Measurements from ENCODE around the gene GBX2. TPM values are rescaled to one million over a fixed set of nuclear protein-coding genes. Genes with fewer than 3 reads are reported as not detected.
A peak's percentile ranks its signal among the peaks of the same experiment; 100 is the strongest.

GBX2 gene
- total RNA-seq (2014; rRNA removed; shearing (Covaris generic)) = 1.9 and 3.7 TPM in 2 replicates
- 2.1 and 2.3 TPM in 2 replicates for polyA plus RNA-seq (2015; cell fraction: cytosol; rRNA removed)
- polyA plus RNA-seq (2015; cell fraction: nucleus; rRNA removed) = 0.75 and 0.82 TPM in 2 replicates

DNA sequence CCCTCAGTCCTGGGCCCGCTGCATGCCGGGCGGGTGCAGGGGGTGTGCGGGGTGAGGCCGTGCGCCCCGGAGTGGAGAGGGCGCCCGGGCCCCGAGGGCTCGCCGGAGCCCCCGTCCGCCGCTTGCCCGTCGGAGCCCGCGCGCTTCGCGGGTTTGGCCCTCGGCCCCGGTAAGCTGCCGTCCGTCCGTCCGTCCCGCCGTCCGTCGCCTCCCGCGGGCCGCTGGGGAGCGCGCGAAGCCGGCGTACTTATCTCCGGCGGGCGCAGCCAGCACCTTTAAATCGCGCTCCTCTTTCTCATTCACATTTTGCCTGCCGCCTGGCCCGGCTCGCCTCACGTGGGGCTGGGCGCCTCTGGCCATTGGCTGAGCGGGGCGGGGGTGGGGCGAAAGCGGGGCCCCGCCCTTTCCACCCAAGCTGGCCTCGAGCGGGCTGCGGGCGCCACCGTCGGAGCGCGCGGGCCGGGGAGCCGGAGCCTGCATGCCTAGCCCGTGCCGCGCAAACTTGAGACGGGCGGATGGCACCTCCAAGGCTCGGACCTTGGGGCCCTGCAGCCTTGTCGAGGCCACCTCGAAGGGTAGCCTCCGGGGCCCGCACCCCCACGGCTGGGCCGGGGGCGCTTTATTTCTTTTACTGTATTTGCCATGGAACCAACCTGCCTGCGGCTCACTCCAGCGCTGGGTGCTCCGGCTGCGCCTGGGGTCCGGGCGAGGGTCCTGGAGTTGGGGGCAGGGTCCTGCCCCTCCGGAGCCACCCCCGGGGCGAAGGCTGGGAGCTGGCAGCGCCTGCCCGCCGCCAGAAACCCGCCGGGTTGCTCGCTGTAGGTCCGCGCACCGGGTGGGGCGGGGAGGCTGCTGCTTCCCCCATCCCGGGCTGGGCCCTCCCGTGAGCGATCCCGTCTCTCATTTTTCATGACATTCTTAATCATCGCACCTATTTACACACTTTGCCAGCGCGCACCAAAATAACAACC is at the start of gene GBX2:
GBX2 (minus strand) TSS at position 277 of the 971 bp plus-strand sequence. CDS start 415 bp downstream, outside the sequence.
- peak; percentile 77 for DNase-seq (ENCODE audit: low read depth)

DNA sequence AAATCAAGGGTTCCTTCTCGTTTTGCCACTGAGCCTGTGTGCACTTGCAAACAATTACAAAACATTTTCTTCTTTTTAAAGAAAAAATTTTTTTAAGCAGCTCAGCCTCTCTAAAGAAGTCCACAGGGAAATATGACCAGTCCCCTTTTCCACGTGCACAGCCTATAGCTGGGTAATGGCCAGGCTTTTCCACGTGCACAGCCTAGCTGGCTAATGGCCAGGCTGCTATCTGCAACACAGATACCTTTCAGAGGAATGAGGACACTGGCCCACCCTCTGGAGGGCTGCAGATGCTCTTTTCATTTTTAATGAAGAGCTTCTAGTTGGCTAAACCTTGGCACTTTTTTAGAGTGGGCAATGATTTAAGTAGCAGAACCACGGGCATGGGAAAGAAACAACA is 49.7 kb upstream of the GBX2 start:
- no peak for DNase-seq (ENCODE audit: low read depth)

DNA sequence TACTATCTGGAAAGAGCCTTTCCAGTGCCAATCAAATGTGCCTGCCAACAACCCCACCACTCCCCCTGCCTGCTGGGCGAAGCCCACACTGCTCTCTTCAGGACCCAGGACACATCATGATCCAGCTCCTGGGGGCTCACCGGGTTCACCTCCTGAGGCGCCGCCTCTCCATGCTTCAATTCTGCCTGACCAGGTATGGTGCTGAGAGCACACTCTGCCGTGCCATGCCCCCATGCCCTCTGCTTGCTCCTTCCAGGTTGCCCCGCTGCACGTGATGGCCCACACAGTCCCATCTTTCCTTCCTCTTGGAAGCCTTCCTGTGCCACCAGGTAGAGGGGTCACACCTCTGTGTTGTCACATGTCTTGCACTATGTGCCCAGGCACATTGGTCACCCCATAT is 48.5 kb upstream of the GBX2 start:
- no peak for DNase-seq (ENCODE audit: low read depth)

DNA sequence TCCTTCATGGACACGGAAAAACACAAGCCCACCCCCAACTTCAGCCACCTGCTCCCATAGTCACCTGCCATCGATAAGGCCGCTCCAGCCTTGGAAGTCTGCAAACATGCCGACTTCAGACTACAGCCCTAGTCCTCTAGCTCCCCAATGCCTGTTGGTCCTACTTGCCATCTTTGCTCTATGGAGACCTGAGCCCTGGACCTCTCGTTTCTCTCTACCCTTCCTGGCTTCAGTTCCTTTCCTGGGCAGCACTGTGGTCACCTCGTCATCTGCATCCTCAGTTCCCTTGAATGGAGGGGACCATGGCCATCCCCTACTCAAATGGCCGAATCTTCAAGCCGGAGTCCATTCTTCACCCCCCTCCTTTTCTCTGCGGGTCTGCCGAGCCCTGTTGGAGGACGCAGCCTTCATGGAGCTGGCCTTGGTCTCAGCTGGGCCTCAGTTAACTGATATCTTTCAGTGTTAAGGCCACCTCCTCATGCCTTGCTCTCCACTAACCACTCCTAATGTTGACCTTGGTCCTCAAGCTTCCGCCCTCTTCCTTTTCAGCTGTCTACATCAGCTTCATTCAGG is 47.7 kb upstream of the GBX2 start:
- no peak for DNase-seq (ENCODE audit: low read depth)

DNA sequence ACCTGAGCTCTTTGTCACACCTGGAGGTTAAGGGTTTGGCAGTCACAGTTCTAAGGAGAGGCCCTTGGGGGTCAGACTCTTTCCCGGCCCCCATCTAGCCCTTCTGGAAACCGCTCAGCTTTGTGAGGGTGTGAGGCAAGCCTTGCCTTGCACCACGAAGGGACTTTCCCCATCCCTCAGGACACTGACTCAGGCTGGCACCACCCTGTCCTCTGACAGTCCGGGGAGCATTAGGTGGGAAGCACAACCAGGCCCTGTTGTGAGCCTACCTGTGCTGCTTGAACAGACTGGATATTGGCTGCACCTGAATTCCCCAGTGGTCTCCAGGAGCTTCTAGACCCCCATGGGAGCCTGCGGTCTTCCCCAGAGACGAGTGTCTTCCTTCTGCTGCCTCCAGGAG is 47.0 kb upstream of the GBX2 start:
- DNase-seq (ENCODE audit: low read depth) = no peak

DNA sequence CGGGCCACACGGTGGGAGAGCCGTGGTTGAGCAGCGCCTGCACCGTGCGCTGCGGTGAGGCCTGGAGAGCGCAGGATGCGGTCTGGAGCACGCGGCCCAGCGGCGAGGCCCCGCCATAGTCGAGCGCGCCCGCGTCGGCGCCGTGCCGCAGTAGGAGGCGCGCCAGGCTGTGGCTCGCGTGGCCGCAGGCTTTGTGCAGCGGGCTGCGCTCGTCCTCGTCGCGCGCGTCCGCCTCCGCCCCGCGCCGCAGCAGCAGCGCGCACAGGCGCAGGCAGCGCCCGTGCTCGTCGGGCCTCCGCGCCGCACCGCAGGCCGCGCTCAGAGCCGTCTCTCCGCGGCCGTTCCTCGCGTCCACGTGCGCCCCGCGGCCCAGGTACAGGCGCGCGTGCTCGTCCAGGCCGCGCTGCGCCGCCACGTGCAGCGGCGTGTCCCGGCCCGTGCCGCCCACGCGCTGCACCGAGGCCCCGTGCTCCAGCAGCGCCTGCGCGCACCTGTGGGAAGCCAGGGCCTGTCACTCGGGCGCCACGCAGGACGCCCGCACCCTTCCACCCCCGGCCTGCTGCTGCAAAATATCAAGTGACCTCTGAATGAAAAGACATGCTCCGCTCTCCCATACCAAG is 46.3 kb upstream of the GBX2 start:
- DNase-seq (ENCODE audit: low read depth) = no peak

DNA sequence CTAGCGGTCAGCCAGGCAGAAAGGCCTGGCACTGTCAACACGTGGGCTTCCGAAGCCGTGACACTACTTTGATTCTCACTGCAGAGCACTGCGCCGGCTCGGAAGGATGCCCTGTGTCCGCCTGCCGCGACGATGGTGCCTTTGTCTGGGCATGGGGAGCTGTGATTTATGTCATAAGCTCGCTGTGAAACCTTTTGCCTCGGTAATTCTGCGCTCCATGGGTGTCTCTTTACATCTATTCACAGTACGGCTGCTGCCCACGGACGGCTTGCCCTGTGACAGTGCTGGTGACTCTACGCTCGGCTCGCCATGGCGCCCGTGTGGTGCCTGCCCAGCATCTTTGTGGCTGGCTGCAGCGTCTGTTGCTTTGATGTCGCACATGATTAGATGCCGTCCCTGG is 43.1 kb upstream of the GBX2 start:
- no peak for DNase-seq (ENCODE audit: low read depth)

DNA sequence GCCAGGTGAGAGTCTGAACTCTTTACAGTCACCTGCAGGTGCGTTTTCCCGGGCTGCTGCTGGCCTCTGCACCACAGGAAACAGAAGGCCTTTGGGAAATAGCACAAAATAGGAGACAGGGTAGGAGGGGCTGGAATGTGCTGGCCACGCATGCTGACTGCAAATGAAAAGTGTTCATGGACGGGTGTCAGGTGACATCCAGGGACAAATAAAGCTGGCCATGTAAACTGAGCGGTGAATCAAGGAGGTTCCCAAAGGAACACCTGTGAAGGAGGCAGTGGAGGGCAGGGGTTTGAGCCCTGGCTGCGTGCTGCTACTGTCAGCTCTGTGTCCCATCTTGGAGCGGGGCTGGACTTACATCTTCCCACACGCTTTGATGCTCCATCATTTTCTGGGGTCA is 42.4 kb upstream of the GBX2 start:
- no peak for DNase-seq (ENCODE audit: low read depth)

DNA sequence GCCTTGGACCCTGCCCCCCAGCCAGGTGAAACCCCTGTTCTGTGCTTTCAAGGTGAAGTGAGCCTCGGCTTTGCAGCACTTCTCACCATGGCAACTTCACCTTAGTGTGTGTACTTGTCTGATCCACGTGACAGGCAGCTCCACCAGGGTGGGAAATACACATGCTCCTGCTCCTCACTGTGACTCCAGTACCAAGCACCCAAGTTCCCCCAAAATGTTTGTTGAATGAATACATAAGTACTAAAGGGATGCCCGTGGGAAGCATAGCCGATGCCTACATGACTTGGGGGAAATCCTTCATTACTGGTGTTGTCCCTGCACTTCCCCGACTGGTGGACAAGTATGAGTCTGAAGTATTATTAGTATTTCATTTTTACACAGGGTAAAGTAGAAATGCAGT is 41.8 kb upstream of the GBX2 start:
- no peak for DNase-seq (ENCODE audit: low read depth)

DNA sequence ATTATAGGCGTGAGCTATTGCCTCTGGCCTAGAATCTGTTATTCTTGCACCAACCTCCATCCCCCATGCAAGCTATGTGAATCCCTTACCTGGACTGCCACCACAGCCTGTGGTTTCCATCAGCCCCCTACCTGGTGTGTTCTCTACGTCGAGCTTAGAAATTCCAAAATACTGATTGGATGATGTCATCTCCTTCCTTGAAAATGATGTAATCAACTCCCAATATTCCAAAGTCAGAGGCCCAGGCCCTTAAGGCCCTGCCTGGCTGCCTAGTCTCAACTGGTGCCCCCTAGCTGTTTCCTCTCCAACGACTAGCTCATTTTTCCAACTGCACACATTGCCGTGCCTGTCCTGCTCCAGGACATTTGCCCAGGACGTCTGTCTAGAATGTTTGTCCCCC is 41.3 kb upstream of the GBX2 start:
- peak; percentile 18 for DNase-seq (ENCODE audit: low read depth)

DNA sequence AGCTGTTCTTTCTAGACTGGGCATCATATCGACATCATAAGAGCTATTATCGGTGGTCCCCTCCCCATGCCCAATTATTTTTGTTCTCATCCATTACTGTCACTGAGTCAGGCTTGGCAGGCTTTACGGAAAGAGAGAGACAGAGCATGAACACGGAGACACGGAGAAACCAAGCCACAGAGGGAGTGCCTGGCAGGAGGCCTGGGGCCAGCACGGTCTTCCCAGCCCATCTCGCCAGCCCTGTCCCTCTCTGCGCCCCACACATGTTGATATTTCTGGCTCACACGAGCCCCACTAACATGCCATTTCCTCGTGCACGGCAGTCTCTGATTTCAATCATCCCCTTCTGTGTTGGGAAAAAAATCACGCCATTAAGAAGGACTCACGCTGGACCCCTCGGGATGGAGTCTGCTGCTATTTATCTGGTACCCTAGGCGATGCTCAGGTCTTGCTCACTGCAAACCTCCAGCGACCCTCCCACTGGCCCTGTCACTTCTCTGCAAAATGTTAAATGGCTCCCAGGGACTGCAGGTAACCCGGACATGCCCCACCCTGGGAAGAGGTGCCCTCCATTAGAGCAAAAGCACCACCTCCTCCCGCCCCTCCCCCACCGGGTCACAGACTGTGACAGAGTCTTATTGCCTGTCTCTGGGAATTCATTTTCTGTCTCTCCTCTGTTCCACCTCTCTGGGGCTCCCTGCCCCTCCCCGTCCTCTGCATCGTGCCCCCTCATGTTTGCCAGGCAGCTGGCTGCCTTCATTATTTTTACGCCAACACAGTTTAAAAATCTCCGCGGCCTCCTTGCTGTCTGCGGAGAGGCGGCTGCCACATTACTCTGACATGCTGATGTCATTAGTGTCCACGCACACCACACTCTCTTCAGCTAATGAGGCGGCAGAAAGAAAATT is 40.1 kb upstream of the GBX2 start:
- no peak for DNase-seq (ENCODE audit: low read depth)

DNA sequence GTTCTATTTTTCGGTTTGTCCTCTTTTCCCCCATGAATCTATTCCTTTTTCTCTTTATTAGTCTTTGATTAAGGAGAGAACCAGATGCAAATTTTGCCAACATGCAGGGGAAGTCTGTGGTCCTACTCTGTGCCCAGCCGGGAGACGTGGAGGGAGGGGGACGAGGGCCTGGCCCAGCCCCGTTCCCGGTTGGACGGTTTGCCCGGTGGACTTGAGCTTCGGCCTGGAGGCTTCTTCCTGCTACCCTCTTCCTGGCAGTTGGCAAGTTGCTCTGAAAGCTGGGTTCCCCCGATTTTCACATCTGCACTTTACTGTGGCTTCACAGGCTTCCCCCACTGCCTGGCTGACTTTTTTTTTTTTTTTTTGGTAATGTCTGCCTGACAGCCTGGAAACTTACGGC is 39.3 kb upstream of the GBX2 start:
- no peak for DNase-seq (ENCODE audit: low read depth)

DNA sequence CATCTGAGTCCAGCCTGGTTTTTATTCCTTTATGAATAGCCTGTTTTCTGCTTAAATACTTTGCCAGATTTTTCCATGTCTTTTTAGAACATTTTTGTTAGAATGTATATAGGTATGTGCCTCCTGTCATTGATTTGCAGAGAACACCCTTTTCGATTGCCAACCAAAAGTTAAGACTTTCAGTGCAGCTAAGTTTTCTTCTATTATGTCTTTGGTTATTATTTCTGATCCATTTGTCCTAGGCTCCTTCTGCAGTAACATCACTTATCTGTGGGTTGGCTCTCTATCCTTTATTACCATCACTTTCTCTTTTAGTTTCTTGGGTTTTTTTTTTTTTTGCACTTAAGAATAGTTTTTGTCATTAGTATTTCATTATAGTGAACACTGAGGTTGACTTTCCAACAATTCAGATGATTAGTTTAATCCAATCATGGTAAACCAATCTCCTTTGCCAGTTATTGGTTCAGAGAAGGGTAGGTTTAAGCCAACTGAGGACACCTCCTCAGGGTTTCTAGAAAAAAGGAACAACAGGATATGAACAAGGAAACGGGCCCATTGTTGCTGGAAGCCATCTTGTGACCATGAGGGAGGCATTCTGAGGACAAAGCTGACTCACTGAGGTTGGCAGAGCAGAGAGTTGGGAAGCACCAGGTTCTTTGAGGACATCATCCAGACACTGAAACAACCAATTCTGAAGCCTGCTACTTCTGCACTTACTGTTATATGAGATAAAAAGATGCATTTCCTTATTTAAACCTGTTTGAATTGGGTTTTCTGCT is 37.9 kb upstream of the GBX2 start:
- DNase-seq (ENCODE audit: low read depth) = peak; percentile 38

DNA sequence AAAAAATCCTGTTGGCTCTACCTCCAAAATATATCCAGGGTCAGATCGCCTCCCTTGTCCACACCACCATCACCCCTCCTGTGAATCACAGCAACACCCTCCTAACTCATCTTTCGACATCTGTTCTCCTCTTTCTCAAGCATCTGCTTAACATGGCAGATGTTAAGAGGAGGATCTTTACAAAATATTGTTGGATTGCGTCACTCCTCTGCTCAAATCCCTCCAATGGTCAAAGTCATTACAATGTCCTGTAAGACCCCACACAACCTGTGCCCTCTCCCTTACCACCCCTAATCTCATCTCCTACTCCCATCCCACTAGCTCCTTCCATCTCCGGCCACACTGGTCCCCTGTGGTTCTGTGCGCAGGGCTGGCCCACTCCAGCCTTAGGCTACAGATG is 36.8 kb upstream of the GBX2 start:
- no peak for DNase-seq (ENCODE audit: low read depth)

DNA sequence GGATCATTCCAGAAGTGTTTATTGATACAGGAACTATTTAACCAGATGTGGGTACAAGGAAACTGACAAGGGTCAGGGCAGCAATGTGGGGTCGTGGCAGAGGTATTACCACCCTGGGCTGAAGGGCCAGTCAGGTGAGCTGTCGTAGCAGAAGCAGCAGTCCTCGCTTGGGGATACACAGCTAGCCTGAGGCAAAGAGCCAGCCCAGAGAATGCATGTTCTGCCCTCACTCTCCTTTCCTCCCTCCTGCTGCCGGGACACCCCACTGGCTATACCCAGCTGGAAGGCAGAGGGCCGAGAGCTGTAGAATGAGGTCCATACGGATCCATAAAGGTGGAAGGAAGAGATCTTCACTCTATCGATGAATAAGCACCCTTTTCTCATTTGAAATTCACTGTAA is 32.2 kb upstream of the GBX2 start:
- no peak for DNase-seq (ENCODE audit: low read depth)

DNA sequence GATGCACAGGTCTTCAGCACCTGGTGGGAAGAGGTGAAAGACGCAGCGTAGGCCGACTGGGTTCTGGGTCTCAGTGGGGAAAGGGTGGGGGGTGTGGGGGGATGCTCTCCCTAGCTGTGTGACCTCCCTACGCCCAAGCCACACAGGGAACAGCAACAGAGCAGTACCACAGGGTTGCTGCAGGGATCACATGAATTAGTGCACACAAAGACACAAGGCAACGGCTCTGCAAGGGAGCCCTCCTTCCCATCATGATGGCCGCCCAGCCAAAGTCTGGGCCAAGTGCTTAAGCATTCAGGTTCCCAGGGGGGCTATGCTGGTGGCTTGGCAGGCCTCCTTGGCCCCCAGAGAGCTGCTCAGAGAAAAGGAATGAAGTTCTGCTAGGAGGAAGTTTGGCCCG is 28.2 kb upstream of the GBX2 start:
- no peak for DNase-seq (ENCODE audit: low read depth)

DNA sequence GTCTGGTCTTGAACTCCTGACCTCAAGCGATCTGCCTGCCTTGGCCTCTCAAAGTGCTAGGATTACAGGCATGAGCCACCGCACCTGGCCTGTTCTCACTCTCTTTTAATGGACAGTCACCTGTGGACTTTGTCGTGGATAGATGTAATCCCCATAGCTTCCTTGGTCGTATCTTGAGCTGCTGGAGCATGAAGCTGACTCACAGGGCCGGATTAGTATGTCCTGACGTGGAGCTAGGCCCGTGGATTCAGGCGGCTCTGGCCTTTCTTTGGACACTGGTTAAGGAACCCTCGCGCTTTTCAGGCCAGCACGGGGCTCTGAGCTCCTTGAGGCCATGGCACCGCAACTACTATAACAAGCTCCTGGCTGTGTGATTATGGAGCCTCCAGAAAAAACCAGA is 27.5 kb upstream of the GBX2 start:
- DNase-seq (ENCODE audit: low read depth) = no peak

DNA sequence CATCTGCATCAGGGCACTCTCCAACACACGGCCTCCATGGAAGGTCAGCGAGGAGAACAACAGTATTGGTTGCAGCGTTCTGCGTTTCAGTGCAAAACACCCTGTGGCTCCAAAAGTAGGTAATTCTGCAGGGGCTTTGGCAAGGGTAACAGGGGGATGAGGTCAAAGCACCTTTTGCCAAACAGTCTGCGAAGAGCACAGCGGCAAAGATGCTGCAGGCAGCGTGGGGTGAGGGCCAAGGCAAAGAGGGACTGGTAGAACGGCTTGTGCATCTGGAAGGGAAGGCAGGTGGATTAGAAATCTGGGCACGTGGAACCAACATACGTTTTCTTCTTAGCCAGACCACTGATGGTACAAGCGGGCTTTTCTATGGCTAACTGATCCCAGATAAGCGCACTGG is 26.6 kb upstream of the GBX2 start:
- no peak for DNase-seq (ENCODE audit: low read depth)

DNA sequence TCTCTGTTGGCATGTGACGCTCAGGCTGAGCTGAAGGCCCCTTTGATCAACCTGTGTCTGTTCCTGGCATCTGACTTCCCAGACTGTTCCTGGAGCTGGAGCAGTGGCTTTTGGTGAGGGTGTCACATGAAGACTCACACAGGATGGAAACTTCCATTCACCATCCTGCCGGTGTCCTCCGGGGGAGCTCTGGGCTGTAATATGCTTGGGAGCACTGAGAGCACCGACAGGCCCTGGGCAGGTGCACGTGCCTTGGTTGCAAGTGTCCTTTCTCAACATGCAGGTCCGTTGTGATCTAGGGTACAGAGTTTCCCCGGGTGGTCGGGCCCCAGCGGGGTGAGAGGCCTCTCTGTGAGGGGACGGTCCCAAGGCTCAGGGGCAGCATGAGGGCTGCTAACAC is 24.8 kb upstream of the GBX2 start:
- DNase-seq (ENCODE audit: low read depth) = no peak

DNA sequence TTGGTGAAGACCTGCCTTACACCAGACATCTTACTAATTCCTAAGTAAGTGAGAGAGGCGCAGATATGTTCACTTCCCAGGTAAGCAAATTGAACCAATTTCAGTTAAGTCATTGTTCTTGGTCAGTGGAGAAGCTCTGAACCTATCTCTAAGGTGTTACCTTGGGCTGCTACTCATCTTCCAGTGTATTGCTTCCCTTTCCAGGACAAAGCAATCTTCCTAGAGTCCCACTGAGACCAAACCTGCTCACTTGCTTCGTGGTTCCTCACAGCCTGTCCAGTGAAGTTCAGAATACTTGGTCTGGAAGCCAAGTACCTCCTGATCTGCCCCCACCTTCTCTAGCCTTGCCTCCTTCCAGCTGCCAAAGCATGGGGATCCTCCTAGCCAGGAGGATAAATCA is 22.5 kb upstream of the GBX2 start:
- no peak for DNase-seq (ENCODE audit: low read depth)
